ENCODE measurements around the gene UNKL.

DNA sequence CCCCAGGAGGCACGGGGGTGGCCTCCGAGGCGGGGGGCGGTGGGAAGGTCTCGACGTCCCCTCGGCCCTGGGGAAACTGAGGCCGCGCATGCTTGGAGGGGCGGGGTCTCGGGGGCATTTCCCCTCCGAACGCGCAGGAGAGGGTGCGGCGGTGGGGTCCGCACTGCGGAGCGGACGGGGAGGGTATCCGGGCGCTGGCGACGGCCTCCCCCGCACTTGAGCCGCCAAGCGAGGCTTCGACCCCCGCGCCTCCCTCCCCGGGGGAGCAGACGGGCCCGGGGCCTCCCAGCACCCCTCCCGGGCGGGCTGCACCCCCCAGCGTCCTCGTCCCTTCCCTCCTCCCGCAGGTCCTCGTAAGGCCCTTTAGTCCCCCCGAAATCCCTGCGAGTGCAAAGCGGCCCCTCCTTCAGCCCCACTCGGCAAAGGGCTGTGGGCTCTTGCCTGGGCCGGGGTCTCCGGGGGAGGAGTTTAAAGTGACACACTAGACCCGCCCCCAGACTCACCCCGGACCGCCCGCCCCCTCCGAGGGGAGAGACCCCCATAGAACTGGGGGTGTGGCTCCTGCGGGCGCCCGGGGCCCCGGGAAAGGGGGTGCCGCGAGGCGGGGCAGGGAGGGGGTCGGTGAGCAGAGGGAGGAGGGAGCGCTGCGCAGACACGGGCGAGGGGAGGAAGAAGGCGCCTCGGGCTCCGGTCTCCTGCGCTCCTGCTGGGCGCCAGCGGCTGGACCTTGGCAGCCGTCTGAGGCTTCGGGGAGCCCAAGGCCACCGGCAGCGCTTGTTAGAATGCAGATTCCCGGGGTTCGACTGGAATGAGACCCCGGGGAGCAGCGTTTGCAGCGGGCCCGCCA lies 80.4 kb downstream of the UNKL start:
- TF ChIP-seq POLR2A (IDR thresholded peaks at IDR 0.05; ENCODE audit: low read length) (no peak), GATA1 (IDR thresholded peaks at IDR 0.05; ENCODE audit: low read depth, low read length) (no peak)
